ENCODE measurements around the gene HAND2. TPM values are rescaled to one million over a fixed set of nuclear protein-coding genes. Genes with fewer than 3 reads are reported as not detected.

The HAND2 gene
- total RNA-seq, 1 experiment from 2014 or later, result not detected

DNA sequence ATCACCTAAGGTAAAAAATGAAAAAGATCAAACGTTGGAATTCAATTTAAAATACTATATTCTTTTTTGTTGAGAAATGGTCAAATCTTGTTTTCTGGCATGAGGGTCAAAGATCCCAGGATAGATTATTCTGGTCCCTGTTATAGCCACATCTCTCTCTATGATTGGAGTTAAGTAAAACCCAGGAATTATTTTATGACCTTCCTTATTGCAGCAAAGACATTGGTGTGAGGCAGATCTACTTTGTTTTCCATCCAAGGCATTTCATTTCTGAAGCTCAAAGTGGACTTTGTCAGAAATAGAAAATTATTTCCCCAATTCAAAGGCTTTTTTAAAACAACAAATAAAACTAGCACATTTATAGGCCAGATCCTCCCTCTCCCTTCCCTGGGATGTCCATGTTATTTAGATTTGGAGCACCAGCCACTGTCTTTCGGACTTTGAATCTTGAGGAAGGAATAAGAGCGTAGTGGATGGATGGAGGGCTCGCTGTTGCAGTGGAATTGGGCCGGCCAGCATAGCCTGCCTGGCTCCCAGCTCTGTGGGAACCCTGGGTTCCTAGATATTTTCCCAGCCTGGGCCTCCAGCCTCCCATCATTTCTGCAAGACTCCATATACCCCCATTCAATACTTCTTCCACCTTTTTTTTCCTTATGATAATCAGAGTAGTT is 45.6 kb upstream of the HAND2 start:
- H3K4me3 ChIP-seq, result no peak overlapping the region
- POLR2A ChIA-PET (ENCODE audit: unreplicated experiment), result no interaction called here
- DNase-seq, result no peak
- no peak overlapping the region for H3K27ac ChIP-seq
- H3K36me3 ChIP-seq (ENCODE audit: low read depth), result no peaks in the 10 kb centered on the region
- H3K27me3 ChIP-seq (ENCODE audit: insufficient read depth, low read depth), result no peaks in the 10 kb centered on the region
- H3K79me2 ChIP-seq (ENCODE audit: low read depth), result no peaks in the 10 kb centered on the region
- H3K4me1 ChIP-seq (replicated peaks; ENCODE audit: insufficient read depth), result no peaks in the 10 kb centered on the region
- H4K20me1 ChIP-seq (ENCODE audit: insufficient read depth), result no peaks in the 10 kb centered on the region
- H3K9me3 ChIP-seq (ENCODE audit: insufficient read depth, low read depth), result no peaks in the 10 kb centered on the region
- intact Hi-C loops (cut with micrococcal nuclease; ENCODE audit: unreplicated experiment), result no loop called here
- TF ChIP-seq EZH2 (IDR thresholded peaks at IDR 0.05; ENCODE audit: low read depth) (no peak), CTCF (conservative IDR thresholded peaks at IDR 0.05) (no peak)
- no peak overlapping the region for H2AFZ ChIP-seq
- no peaks in the 10 kb centered on the region for H3K9me2 ChIP-seq (ENCODE audit: insufficient read depth)
- H3K4me2 ChIP-seq, result no peak overlapping the region
- BruUV-seq (replicated peaks), result no TSS peak
- CTCF ChIA-PET, result no interaction called here
- no peaks in the 10 kb centered on the region for H3F3A ChIP-seq (ENCODE audit: insufficient read depth, low read depth)

DNA sequence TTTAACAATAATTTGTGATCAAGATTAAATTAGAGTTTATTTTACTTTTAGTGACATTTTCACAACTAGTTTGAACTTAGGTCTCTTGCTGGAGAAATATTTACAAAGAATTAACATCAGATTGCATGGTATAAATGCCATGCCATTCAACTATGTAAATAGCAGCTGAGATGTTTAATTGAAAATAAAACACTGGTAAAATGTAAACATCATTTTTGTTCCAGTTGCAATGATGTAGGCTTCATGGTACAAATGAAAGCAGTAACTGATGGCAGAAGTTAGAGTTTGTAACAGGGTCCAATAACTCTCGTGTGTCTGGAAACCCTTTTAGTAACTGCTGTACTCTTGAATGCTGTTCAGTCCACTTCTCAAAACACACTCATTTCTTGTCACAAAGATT is 43.7 kb upstream of the HAND2 start:
- CTCF ChIA-PET, result no interaction called here
- POLR2A ChIA-PET (ENCODE audit: unreplicated experiment), result interaction anchor here (0.7 kb wide), 1 partner anchor 762 kb away, joined by 4 read pairs; no protein-coding TSS in a partner anchor

DNA sequence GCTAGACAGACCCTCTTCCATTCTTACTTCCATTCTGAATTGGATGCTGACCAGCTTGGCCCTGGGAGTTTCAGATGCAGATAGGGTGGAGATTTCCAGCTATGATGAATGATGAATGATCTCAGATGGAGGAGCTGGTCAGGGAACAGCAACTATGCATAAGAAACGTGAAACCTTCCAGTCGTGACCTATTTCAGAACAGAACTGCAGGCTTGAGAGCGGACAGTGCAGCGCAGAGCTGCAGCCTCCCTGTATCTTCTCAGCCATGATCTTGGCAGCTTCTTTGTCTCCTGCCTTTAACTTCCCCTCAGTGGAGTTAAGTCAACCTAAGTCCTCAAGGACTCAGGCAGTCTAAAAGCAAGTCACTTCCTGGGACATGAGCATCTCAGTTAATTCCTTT is 43.3 kb upstream of the HAND2 start:
- no peaks in the 10 kb centered on the region for H3K9me2 ChIP-seq (ENCODE audit: insufficient read depth)
- no peaks in the 10 kb centered on the region for H3K27me3 ChIP-seq (ENCODE audit: insufficient read depth, low read depth)
- H3K4me2 ChIP-seq, result no peak overlapping the region
- no peak overlapping the region for H2AFZ ChIP-seq
- no peaks in the 10 kb centered on the region for H3F3A ChIP-seq (ENCODE audit: insufficient read depth, low read depth)
- TF ChIP-seq CTCF (conservative IDR thresholded peaks at IDR 0.05) (no peak), EZH2 (IDR thresholded peaks at IDR 0.05; ENCODE audit: low read depth) (no peak)
- no peaks in the 10 kb centered on the region for H4K20me1 ChIP-seq (ENCODE audit: insufficient read depth)
- H3K9me3 ChIP-seq (ENCODE audit: insufficient read depth, low read depth), result no peaks in the 10 kb centered on the region
- no peak for DNase-seq
- no peak overlapping the region for H3K4me3 ChIP-seq
- ChIA-PET POLR2A (ENCODE audit: unreplicated experiment) (interaction anchor here (0.7 kb wide), 1 partner anchor 763 kb away, joined by 4 read pairs; no protein-coding TSS in a partner anchor), CTCF (no interaction called here)
- no peak overlapping the region for H3K27ac ChIP-seq
- BruUV-seq (replicated peaks), result no TSS peak
- no peaks in the 10 kb centered on the region for H3K4me1 ChIP-seq (replicated peaks; ENCODE audit: insufficient read depth)
- no peaks in the 10 kb centered on the region for H3K79me2 ChIP-seq (ENCODE audit: low read depth)
- intact Hi-C loops (cut with micrococcal nuclease; ENCODE audit: unreplicated experiment), result no loop called here
- H3K36me3 ChIP-seq (ENCODE audit: low read depth), result no peaks in the 10 kb centered on the region

More for the DNA sequence above, 43.7 kb upstream of the HAND2 start:
- DNase-seq, result no peak
- Histone ChIP-seq H2AFZ (no peak overlapping the region), H4K20me1 (ENCODE audit: insufficient read depth) (no peaks in the 10 kb centered on the region), H3K27ac (no peak overlapping the region), H3K36me3 (ENCODE audit: low read depth) (no peaks in the 10 kb centered on the region), H3F3A (ENCODE audit: insufficient read depth, low read depth) (no peaks in the 10 kb centered on the region), H3K4me2 (no peak overlapping the region), H3K9me3 (ENCODE audit: insufficient read depth, low read depth) (no peaks in the 10 kb centered on the region), H3K27me3 (ENCODE audit: insufficient read depth, low read depth) (no peaks in the 10 kb centered on the region), H3K9me2 (ENCODE audit: insufficient read depth) (no peaks in the 10 kb centered on the region), H3K4me1 (replicated peaks; ENCODE audit: insufficient read depth) (no peaks in the 10 kb centered on the region), H3K79me2 (ENCODE audit: low read depth) (no peaks in the 10 kb centered on the region), H3K4me3 (no peak overlapping the region)
- no TSS peak for BruUV-seq (replicated peaks)
- intact Hi-C loops (cut with micrococcal nuclease; ENCODE audit: unreplicated experiment), result no loop called here
- TF ChIP-seq EZH2 (IDR thresholded peaks at IDR 0.05; ENCODE audit: low read depth) (no peak), CTCF (conservative IDR thresholded peaks at IDR 0.05) (no peak)
